ENCODE results near the gene SYT9. TPM values are rescaled to one million over a fixed set of nuclear protein-coding genes. Genes with fewer than 3 reads are reported as not detected.

The SYT9 gene
- polyA plus RNA-seq, 1 donor from 2014 or later: 2.3 TPM

DNA sequence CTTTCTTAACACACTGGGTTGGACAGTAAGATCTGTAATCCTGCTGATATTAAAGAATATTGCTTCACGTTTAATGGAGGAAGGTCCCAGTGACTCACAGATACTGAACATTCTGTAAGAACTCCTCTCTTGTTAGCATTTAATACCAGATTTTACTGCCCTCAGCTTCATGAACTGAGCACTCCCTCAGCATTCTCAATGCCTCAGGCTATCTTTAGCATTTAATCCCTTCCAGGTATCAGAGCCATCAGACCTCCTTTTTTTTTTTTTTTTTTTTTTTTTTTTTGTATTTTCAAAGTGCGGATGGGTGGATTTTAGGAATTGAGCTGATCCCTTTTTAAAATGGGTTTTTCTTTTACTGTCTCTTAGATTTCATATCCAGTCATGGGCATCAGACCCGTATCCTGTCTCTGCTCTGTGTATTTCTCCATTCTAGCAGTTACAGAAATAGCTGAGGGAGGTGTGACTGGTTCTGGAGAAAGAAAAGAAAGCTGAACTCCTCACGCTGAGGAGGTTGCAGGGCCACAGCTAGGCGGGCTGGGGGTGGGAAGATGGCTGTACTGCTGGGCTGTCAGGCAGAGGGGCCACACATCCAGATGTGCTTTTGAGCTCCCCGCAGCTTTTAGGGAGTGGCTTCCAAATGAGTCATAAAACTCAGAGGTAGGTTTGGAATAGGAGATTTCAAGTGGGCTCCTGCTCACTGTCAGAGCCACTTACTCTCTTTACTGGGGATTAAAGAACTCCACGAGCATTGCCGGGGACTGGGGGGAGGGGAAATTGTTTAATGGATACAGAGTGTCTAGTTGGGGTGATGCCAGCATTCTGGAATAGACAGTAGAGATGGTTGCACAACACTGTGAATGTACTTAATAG, 97.0 kb downstream of the SYT9 start:
- Histone ChIP-seq H3F3A (ENCODE audit: insufficient read depth, low read length, poor library complexity, severe bottlenecking) (no peaks in the 10 kb centered on the region), H3K9me2 (ENCODE audit: insufficient read depth, low read length) (no peaks in the 10 kb centered on the region), H4K20me1 (ENCODE audit: insufficient read depth) (no peaks in the 10 kb centered on the region), H3K4me3 (ENCODE audit: low read length) (no peak overlapping the region), H3K27ac (ENCODE audit: low read length) (no peak overlapping the region), H3K9ac (ENCODE audit: low read length) (no peak overlapping the region), H3K27me3 (ENCODE audit: insufficient read depth, low read depth, low read length) (no peaks in the 10 kb centered on the region), H3K36me3 (ENCODE audit: insufficient read depth, low read length) (no peaks in the 10 kb centered on the region), H2AFZ (ENCODE audit: low read depth, low read length) (no peak overlapping the region), H3K4me2 (ENCODE audit: low read length) (no peak overlapping the region), H3K79me2 (replicated peaks; ENCODE audit: insufficient read depth, low read length) (no peaks in the 10 kb centered on the region), H3K9me3 (ENCODE audit: low read length) (no peaks in the 10 kb centered on the region)
- TF ChIP-seq RAD21 (conservative IDR thresholded peaks at IDR 0.05) (no peak), POLR2AphosphoS5 (IDR thresholded peaks at IDR 0.05) (no peak), TAF1 (IDR thresholded peaks at IDR 0.05; ENCODE audit: low read depth) (no peak), EZH2 (IDR thresholded peaks at IDR 0.05; ENCODE audit: borderline replicate concordance, insufficient read depth, low read length, poor library complexity, severe bottlenecking) (no peak), SMC3 (conservative IDR thresholded peaks at IDR 0.05; ENCODE audit: poor library complexity) (no peak), MXI1 (conservative IDR thresholded peaks at IDR 0.05; ENCODE audit: poor library complexity, severe bottlenecking) (no peak), EP300 (conservative IDR thresholded peaks at IDR 0.05; ENCODE audit: poor library complexity, severe bottlenecking) (no peak)
- TF ChIP-seq, protein P1, sequence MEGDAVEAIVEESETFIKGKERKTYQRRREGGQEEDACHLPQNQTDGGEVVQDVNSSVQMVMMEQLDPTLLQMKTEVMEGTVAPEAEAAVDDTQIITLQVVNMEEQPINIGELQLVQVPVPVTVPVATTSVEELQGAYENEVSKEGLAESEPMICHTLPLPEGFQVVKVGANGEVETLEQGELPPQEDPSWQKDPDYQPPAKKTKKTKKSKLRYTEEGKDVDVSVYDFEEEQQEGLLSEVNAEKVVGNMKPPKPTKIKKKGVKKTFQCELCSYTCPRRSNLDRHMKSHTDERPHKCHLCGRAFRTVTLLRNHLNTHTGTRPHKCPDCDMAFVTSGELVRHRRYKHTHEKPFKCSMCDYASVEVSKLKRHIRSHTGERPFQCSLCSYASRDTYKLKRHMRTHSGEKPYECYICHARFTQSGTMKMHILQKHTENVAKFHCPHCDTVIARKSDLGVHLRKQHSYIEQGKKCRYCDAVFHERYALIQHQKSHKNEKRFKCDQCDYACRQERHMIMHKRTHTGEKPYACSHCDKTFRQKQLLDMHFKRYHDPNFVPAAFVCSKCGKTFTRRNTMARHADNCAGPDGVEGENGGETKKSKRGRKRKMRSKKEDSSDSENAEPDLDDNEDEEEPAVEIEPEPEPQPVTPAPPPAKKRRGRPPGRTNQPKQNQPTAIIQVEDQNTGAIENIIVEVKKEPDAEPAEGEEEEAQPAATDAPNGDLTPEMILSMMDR (IDR thresholded peaks at IDR 0.05; ENCODE audit: poor library complexity, severe bottlenecking): no peak
- TF ChIP-seq, protein P2, sequence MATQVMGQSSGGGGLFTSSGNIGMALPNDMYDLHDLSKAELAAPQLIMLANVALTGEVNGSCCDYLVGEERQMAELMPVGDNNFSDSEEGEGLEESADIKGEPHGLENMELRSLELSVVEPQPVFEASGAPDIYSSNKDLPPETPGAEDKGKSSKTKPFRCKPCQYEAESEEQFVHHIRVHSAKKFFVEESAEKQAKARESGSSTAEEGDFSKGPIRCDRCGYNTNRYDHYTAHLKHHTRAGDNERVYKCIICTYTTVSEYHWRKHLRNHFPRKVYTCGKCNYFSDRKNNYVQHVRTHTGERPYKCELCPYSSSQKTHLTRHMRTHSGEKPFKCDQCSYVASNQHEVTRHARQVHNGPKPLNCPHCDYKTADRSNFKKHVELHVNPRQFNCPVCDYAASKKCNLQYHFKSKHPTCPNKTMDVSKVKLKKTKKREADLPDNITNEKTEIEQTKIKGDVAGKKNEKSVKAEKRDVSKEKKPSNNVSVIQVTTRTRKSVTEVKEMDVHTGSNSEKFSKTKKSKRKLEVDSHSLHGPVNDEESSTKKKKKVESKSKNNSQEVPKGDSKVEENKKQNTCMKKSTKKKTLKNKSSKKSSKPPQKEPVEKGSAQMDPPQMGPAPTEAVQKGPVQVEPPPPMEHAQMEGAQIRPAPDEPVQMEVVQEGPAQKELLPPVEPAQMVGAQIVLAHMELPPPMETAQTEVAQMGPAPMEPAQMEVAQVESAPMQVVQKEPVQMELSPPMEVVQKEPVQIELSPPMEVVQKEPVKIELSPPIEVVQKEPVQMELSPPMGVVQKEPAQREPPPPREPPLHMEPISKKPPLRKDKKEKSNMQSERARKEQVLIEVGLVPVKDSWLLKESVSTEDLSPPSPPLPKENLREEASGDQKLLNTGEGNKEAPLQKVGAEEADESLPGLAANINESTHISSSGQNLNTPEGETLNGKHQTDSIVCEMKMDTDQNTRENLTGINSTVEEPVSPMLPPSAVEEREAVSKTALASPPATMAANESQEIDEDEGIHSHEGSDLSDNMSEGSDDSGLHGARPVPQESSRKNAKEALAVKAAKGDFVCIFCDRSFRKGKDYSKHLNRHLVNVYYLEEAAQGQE (IDR thresholded peaks at IDR 0.05; ENCODE audit: borderline replicate concordance): no peak

DNA sequence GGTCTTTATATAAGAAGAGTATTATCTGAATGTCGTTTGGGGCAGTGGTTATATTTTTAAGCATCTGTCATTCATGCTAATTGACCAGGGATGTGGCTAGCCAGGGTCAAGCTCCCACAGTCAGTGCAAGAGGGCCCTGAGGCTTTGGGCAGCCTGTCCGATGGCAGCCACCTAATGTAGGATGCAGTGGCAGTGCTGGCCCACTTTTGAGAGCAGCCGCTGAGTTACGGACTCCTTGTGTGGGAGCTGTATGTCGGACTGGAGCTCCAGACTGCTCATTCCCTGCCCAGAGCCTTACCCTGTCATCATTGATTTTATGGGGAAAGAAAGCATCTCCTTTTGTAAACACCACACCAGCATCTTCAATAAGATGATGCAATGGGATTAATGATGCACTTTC, 99.5 kb downstream of the SYT9 start:
- Histone ChIP-seq H3K79me2 (replicated peaks; ENCODE audit: insufficient read depth, low read length) (no peaks in the 10 kb centered on the region), H3K36me3 (ENCODE audit: insufficient read depth, low read length) (no peaks in the 10 kb centered on the region), H3K27ac (ENCODE audit: low read length) (no peak overlapping the region), H3F3A (ENCODE audit: insufficient read depth, low read length, poor library complexity, severe bottlenecking) (no peaks in the 10 kb centered on the region), H4K20me1 (ENCODE audit: insufficient read depth) (no peaks in the 10 kb centered on the region), H3K4me2 (ENCODE audit: low read length) (no peak overlapping the region), H3K9me2 (ENCODE audit: insufficient read depth, low read length) (no peaks in the 10 kb centered on the region), H2AFZ (ENCODE audit: low read depth, low read length) (no peak overlapping the region), H3K9me3 (ENCODE audit: low read length) (no peaks in the 10 kb centered on the region), H3K27me3 (ENCODE audit: insufficient read depth, low read depth, low read length) (no peaks in the 10 kb centered on the region), H3K9ac (ENCODE audit: low read length) (no peak overlapping the region), H3K4me3 (ENCODE audit: low read length) (no peak overlapping the region)
- TF ChIP-seq, protein P1 (IDR thresholded peaks at IDR 0.05; ENCODE audit: poor library complexity, severe bottlenecking): no peak
- TF ChIP-seq RAD21 (conservative IDR thresholded peaks at IDR 0.05): no peak
- TF ChIP-seq MXI1 (conservative IDR thresholded peaks at IDR 0.05; ENCODE audit: poor library complexity, severe bottlenecking): no peak
- TF ChIP-seq, protein P2 (IDR thresholded peaks at IDR 0.05; ENCODE audit: borderline replicate concordance): no peak
- no peak for TF ChIP-seq SMC3 (conservative IDR thresholded peaks at IDR 0.05; ENCODE audit: poor library complexity)
- no peak for TF ChIP-seq EZH2 (IDR thresholded peaks at IDR 0.05; ENCODE audit: borderline replicate concordance, insufficient read depth, low read length, poor library complexity, severe bottlenecking)
- TF ChIP-seq TAF1 (IDR thresholded peaks at IDR 0.05; ENCODE audit: low read depth): no peak
- TF ChIP-seq POLR2AphosphoS5 (IDR thresholded peaks at IDR 0.05): no peak
- no peak for TF ChIP-seq EP300 (conservative IDR thresholded peaks at IDR 0.05; ENCODE audit: poor library complexity, severe bottlenecking)
